GM13977 (cell line): ENCODE data around the gene TRIM67.

ENCODE experiments used
- DNase-seq: peaks from one replicate; pipeline ENCODE4 v3.0.0; 2012; ENCODE audit warnings: low spot score
- in situ Hi-C: fragments of 300-500 bp; cut with MboI; formaldehyde crosslinking; loops from one replicate; pipeline ENCODE4 v1.12.0; 2022; ENCODE audit warnings: low sequenced_read_pairs, low pct_unique_long_range_greater_than_20kb, mixed read lengths, inconsistent platforms; ENCODE audit not compliant: unreplicated experiment
- TF ChIP-seq, protein P1 (sequence below): IDR thresholded peaks from 2 replicates; pipeline ENCODE4 v1.5.1; 2012; ENCODE audit warnings: mild to moderate bottlenecking, control low read depth; ENCODE audit not compliant: insufficient read depth; ENCODE audit errors: extremely low read depth, missing control alignments

The TRIM67 gene

DNA sequence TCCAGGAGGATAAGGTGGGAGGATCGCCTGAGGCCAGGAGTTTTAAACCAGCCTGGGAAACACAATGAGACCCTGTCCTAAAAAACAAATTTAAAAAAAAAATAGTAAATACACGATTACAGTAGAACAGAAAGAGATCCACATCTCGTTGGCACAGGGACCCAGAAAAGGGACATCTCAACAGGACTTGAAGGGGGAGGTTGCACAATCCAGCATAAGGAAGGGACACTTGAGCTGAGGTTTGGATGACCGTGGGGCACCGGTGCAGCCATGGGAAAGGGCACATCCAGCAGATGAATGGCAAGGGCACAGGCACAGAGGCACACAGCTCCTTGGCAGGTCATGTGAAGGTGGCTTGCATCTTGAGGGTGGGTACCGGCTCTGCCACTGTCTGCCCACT is 20.5 kb downstream of the TRIM67 start:
- TF ChIP-seq, protein P1, sequence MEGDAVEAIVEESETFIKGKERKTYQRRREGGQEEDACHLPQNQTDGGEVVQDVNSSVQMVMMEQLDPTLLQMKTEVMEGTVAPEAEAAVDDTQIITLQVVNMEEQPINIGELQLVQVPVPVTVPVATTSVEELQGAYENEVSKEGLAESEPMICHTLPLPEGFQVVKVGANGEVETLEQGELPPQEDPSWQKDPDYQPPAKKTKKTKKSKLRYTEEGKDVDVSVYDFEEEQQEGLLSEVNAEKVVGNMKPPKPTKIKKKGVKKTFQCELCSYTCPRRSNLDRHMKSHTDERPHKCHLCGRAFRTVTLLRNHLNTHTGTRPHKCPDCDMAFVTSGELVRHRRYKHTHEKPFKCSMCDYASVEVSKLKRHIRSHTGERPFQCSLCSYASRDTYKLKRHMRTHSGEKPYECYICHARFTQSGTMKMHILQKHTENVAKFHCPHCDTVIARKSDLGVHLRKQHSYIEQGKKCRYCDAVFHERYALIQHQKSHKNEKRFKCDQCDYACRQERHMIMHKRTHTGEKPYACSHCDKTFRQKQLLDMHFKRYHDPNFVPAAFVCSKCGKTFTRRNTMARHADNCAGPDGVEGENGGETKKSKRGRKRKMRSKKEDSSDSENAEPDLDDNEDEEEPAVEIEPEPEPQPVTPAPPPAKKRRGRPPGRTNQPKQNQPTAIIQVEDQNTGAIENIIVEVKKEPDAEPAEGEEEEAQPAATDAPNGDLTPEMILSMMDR = no peak
- in situ Hi-C loops = no loop called here
- no peak for DNase-seq

DNA sequence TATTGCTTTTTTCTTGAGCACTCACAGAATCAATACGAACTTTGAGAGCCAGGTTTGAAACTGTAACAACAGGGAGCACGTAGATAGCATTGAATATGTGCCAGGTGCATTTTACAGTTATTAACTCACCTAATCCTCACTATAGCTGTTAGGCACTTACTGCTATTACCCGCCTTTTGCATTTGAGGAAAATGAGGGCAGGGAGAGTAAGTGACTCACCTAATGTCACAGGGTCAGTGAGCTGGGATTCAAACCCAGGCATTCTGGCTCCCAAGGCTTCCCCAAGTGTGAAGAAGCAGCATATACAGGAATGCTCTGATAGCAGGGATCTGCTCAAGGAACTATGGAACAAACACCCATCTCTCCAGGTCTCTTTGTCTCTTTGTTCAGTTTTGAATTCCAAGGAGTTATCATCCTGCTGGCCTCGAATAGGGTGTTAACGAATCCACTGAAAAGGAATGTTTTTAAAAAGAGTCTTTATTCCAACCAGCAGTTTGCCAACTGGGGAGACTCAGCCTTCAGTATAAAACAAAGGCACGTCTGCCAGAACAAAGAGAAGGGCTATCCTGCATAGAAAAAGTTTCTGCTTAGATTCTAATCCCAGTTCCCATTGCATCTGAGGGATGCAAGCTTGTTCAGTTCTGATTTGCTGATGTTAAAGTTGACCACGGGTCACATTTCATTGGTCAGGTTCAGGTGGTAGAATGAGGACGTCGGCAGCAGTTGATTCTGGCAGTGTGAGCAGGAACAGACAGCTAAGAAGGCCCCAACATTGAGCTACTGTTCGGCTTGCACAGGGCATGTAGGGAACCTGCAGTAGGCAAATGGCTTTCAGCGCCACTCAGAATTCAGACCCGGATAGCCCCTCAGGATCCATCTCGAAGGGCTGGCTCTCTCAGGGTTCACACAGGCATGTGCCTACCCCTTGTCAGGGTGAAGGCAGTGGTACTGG is 22.1 kb downstream of the TRIM67 start:
- no peak for DNase-seq
- TF ChIP-seq, protein P1 = no peak
- in situ Hi-C loops = no loop called here

DNA sequence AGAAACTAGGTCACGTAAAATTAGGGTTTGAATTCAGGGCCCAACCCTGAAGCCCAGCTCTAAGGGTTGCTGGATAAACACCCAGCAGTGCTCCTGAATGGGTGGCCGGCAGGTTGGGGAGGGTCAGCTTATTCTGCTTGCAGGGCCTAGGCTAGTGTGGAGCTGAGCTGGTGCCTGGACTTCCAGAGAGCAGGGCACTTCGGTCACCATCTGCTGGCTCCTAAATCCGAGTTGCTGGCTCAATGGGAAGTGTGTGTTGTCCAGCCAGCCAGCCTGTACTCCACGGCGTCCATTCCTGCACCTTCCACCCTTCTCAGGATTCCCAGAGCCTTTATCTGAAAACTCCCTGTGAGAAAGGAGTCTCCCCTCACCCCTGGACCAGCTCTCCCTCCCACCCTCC is 23.0 kb downstream of the TRIM67 start:
- in situ Hi-C loops = no loop called here
- DNase-seq = no peak
- TF ChIP-seq, protein P1 = no peak

DNA sequence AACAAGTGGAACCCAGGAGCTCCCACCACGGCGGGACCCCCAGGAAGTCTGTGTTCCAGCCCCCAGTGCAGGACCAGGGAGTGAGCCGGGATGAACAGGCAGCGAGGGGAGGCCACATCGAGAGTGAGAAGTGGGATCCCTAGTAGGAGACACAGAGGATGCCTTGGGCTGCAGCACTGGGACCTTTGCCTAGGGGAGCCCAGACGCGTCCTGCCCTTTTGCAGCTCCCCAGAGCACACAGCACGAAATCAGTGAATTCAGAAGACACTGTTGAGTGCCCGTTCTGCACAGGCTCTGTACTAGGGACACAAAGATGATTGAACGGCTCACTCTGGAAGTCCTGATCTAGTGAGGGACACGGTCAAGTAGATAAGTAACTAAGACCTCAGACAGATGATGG is 23.5 kb downstream of the TRIM67 start:
- in situ Hi-C loops = no loop called here
- no peak for DNase-seq
- TF ChIP-seq, protein P1 = no peak

DNA sequence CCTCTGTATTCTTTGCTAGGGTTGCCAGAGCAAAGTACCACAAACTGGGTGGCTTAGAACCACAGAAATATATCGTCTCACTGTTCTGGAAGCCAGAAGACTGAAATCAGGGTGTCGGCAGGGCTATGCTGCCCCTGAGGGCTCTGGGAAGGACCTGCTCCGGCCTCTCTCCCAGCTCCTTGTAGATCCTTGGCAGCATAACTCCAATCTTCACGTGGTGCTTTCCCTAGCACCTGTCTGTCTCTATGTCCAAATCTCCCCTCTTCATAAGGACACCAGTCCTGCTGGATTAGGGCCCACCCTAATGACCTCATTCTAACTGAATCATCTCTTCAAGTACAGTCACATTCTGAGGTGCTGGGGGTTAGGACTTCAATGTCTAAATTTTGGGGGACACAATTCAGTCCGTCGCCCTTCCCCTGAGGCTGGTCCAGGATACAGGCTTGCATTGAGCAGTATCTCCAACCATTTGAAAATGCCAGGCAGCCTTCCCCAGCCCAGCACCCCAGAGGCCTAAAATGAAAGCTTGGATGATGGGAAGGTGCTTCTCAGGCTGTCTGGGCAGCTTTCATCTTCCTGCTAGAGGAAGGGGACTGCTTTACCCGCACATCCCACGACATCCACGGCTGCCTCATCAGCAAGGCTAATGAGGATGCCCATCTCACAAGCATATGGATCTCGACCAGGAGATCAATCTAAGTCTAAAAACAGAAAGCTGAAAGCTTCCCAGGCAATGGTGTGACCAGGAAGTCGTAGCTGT is 24.7 kb downstream of the TRIM67 start:
- no peak for DNase-seq
- in situ Hi-C loops = no loop called here
- TF ChIP-seq, protein P1 = no peak

DNA sequence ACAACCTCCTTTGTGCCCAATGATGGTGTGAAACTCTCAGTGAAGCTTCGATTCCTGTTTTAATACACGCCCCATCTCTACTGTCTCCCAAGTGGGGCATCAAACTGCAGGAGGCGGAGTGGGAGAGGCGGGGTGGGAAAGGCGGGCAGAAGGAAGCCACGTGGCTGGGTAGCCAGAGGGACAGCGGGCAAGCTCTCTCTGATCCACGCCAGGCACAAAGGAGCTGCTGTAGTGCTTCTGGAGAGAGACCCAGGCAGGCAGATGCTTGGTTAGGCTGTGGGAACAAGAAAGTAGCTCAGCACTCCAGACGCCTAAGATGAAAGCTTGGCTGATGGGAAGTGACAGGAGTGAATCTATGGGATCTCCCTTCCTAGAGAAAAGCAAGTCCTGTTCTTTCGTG is 25.7 kb downstream of the TRIM67 start:
- DNase-seq = no peak
- in situ Hi-C loops = no loop called here
- TF ChIP-seq, protein P1 = no peak
